H54 (cell line): ENCODE measurements around the gene CORO6.
A peak's percentile ranks its signal among the peaks of the same experiment; 100 is the strongest.

Experiments used
- DNase-seq: peaks from one replicate; pipeline ENCODE4 v3.0.0; 2011; ENCODE audit warnings: low spot score, mixed read lengths; ENCODE audit not compliant: insufficient read length
- FAIRE-seq: peaks from 3 replicates; lab custom pipeline; 2011; peaks lifted over from hg19 to GRCh38; lab: Jason Lieb, UNC
- POLR2A ChIP-seq: IDR thresholded peaks from 2 replicates; pipeline ENCODE4 v1.6.1; 2011; ENCODE audit warnings: low read depth, mild to moderate bottlenecking, low read length

The CORO6 gene

DNA sequence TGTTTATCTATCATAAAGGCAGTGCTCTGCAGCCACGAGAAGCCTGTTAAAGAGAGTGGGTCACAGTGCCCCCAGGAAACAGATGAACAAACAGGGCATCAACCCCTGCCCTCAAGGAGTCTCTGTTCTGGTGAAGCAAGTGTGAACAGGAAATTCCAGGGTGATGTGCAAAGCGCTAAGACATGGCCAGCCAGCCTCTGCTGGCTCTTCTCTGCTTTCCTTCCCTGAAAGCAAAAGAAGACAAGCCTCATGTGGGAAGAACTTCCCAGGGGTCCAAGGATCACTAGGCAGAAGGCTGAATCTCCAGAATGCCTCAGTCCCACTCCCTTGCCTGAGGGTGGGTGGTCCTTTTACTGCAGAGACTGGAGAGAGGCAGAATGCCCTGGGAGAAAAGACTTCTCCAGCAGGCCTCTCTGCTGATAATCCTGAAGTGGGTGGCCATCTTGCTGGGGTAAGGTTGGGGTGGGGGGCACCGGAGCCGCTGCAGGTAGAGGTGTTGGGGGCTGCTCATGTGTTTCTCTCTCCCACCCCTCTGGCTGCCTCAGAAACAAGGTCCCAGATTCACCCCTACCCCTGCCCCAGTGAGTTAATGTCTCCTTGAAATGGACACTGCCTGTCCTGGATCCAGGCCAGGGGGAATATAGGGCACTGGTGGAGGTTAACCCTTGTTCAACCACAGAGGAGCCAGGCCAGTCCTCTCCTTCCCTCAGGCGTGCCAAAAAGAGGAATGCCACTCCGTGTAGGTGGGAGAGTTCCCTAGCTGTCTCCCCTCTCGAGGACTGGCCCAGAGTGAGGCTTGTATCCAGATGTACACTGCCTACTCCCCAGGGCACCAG, 27.4 kb downstream of the CORO6 start:
- FAIRE-seq (no peak), DNase-seq (no peak)
- no peak for TF ChIP-seq POLR2A

DNA sequence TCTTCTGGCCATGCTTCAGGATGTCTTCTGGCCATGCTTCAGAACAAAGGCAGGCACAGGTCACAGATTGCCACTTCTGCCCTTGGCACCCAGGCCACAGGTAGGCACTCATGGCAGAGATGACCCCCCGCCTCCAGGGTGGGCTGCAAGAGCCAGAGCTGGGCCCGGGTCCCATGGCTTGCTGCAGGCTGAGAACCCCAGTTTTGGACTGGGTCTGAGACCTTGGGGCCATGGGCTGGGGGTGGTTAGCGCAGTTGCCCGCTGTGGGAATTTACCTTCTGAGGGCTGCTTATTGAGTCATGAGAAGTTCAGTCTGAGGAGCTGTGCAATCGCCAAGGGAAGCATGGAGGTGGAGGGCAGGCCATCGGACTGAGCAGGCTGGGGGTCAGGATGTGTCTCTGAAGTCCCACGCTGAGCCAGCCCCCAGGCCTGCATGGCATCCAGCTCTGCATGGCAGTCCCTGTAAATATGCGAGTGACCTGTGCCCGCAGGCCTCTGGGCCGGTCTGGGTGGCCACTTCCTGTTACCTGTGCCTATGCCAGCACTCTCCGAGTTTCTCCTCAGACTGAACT, 28.1 kb downstream of the CORO6 start:
- DNase-seq (no peak), FAIRE-seq (no peak)
- no peak for TF ChIP-seq POLR2A

DNA sequence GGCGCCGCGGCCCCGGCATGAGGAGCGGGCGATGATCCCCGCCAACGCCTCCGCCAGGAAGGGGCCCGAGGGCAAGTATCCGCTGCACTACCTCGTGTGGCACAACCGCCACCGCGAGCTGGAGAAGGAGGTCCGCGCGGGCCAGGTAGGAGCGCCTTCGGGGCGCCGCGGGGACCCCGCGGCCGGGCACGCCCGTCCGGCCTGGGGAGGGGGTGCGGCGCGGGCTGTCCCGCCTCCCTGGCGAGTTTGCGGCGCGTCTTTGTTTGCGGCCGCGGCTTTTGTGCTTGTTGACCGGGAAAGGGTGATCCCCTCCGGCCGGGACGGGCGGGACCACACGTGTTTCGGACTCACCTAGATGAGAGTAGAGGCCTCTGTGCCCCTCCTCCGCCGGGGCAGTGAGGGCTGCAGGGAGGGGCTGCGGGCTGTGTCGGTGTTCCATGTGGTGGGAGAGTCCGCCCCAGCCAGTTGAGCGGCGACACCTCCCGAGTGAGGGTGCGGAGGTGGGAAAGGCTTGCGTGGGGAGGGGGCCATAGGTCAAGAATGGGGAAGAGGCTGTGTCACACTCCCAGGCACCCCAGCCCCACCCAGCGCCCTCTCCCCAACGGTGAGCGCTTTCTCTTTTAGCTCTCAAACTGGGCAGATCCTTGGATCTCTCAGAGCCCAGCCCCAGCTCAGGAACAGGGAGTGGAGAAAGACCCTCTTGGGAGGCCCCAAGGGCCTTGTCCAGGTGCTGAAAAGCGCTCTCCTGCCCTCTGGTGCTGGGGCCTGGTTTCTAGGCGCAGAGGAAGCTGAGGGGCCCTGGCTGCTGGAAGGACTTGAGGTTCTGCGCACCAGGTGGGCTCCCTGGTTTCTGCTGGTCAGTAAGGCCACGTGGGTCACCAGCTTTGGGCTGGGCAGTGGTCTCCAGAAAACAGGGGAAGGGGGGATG, 28.9 kb downstream of the CORO6 start:
- no peak for FAIRE-seq
- DNase-seq, result no peak
- TF ChIP-seq POLR2A, result no peak

- DNase-seq (no peak), FAIRE-seq (no peak)
- TF ChIP-seq POLR2A, result no peak
Measured at GRCh38 chr17:29592850-29593551, 29.7 kb downstream of the CORO6 start, which contains the start of gene ANKRD13B. ANKRD13B (plus strand) TSS chr17:29593132; CDS start chr17:29593622, 490 bp downstream.

- no peak for TF ChIP-seq POLR2A
- DNase-seq (peak; percentile 83), FAIRE-seq (no peak)
Measured at GRCh38 chr17:29591737-29592608, 30.7 kb downstream of the CORO6 start.

DNA sequence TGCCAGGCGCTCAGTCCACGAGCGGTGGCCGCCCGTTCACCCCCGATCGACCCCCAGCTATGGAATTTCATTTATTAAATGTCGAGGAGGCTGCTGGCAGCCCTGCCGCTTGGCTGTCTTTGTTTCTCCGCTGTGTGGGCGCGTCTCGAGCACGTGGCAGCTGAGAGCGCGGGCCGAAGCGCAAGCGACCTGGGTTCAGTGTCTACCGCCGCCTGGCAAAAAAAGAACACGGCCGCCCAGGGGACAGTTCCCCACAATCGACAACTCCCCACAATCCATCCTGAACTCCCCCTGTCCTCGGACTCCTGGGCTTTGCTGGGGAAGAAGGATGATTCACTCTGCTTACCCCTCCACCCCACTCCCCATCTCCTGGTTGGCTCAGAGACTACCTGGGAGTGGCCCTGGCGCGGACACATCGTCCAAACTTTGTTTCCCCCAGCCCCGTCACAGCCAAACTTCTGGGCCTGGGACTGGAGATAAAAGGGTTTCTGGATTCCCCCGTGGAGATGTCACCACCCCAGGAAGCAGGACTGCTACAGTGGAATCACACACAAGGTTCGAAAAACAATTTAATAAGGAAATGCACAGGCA, 31.5 kb downstream of the CORO6 start:
- DNase-seq (peak; percentile 50), FAIRE-seq (no peak)
- no peak for TF ChIP-seq POLR2A

DNA sequence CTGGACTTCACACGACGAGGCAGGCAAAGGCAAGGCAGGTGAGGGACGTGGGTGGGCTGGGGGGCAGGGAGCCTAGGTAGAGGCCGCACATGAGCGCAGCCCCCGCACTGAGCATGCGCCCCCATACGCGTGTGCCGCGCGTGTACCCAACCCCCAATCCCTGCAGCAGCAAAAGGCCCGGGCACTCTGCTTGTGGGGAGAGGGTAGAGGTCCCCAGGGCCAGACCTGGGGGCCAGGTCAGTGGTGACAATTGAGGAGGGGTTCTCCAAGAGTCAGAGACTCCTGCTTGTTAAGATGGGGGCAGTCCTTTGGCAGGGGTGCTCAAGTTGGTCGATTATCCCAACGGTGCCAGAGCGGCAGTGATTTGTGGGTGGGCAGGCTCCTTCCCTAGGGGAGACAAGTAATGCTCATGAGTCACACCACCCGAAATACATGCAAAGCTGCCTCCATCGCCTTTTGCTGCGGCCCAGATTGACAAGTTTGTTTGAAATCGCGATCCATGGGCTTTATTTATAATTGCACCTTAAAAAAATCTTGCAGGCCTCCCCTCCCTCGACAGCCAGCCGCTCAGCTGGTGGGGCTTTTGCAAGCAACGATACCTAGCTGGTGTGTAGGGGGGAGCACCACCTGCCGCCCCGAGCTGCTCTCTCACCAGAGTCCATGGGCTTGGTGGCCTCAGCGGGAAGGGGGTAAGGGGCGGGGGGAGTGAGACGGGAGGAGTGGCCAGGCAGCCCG, 32.1 kb downstream of the CORO6 start:
- FAIRE-seq (no peak), DNase-seq (peak; percentile 42)
- TF ChIP-seq POLR2A, result no peak

- no peak for FAIRE-seq
- TF ChIP-seq POLR2A, result peak; percentile 80
- DNase-seq, result peak; percentile 79
Measured at GRCh38 chr17:29589524-29590410, 32.9 kb downstream of the CORO6 start, which contains the start of gene GIT1. GIT1 (minus strand) TSS chr17:29589648; CDS start chr17:29589378, 270 bp downstream.

DNA sequence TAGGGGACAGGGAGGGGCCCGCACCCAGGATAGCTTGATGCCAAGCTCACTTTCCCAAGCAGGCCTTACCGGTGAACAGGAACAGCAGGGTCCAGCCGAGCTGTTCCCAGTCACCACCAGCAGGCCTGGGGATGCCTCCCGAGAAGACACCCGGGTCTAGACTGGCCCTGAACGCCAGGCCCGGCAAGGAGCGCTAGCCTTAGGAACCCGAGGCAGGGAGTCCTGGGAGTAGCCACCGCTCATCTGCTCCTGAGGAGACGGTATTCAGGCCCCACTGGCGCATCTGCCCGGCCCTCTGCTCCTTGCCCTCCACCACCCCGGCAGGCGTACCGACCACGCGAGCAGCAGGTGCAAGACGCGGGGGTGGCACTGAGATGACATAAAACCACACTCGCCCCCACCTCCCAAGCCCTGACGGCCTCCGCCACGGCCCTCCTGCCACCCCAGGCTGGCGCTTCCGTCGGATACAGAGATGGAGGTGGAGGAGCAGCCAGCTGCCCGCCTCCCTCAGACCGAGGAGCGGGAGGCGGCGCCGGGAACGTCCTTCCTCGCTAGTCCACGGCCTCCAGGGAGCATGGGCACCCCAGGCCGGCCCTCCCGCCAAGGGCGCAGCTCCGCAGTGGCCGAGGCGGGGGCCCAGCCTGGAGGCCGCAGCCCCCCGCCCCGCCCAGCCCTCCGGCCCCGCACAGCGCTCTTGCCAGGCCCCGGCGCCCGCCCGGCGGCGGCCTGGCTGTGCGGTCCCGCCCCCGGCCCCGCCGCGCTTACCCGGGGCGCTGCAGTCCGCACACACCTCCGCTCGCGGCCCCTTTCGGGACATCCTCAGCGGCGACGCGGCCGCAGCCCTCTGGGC, 33.9 kb downstream of the CORO6 start:
- peak; percentile 35 for DNase-seq
- no peak for FAIRE-seq
- no peak for TF ChIP-seq POLR2A
